ENCODE measurements around the gene SULT4A1.

SULT4A1 gene

GRCh38 chr22:43892183-43892894, 30.0 kb upstream of the SULT4A1 start:
- H3K4me3 ChIP-seq (ENCODE audit: control insufficient read depth, low read depth, low read length) = no peak overlapping the region
- no peak for DNase-seq (ENCODE audit: low read depth)
- TF ChIP-seq CTCF (IDR thresholded peaks at IDR 0.05; ENCODE audit: control insufficient read depth, insufficient read depth, low read depth, low read length, missing control alignments) = no peak

GRCh38 chr22:43891360-43892182, 29.3 kb upstream of the SULT4A1 start, which contains the start of gene PNPLA5:
Gene PNPLA5 (minus strand): TSS chr22:43892013. CDS start chr22:43891880, 133 bp downstream.
- TF ChIP-seq CTCF (IDR thresholded peaks at IDR 0.05; ENCODE audit: control insufficient read depth, insufficient read depth, low read depth, low read length, missing control alignments) = no peak
- no peak for DNase-seq (ENCODE audit: low read depth)
- peak within 1 kb of the TSS; percentile 14 for H3K4me3 ChIP-seq (ENCODE audit: control insufficient read depth, low read depth, low read length)

- TF ChIP-seq CTCF (IDR thresholded peaks at IDR 0.05; ENCODE audit: control insufficient read depth, insufficient read depth, low read depth, low read length, missing control alignments) = no peak
- DNase-seq (ENCODE audit: low read depth) = no peak
- H3K4me3 ChIP-seq (ENCODE audit: control insufficient read depth, low read depth, low read length) = no peak overlapping the region; the same call in 1 of the 2 replicates
These were observed 28.6 kb upstream of the SULT4A1 start for GRCh38 chr22:43890901-43891331.

GRCh38 chr22:43889860-43890253, 27.5 kb upstream of the SULT4A1 start:
- peak; percentile 56 for TF ChIP-seq CTCF (IDR thresholded peaks at IDR 0.05; ENCODE audit: control insufficient read depth, insufficient read depth, low read depth, low read length, missing control alignments)
- DNase-seq (ENCODE audit: low read depth) = no peak
- H3K4me3 ChIP-seq (ENCODE audit: control insufficient read depth, low read depth, low read length) = no peak overlapping the region

- no peak for DNase-seq (ENCODE audit: low read depth)
- TF ChIP-seq CTCF (IDR thresholded peaks at IDR 0.05; ENCODE audit: control insufficient read depth, insufficient read depth, low read depth, low read length, missing control alignments) = no peak
- H3K4me3 ChIP-seq (ENCODE audit: control insufficient read depth, low read depth, low read length) = no peak overlapping the region
These were observed 27.0 kb upstream of the SULT4A1 start for GRCh38 chr22:43889201-43889859.

GRCh38 chr22:43888740-43889139, 26.4 kb upstream of the SULT4A1 start:
- H3K4me3 ChIP-seq (ENCODE audit: control insufficient read depth, low read depth, low read length) = no peak overlapping the region

More at GRCh38 chr22:43888740-43889139, 26.4 kb upstream of the SULT4A1 start:
- no peak for TF ChIP-seq CTCF (IDR thresholded peaks at IDR 0.05; ENCODE audit: control insufficient read depth, insufficient read depth, low read depth, low read length, missing control alignments)
- no peak for DNase-seq (ENCODE audit: low read depth)

Measured in AG09309 (cell line).